Measurements from ENCODE around the gene CALML3. TPM values are rescaled to one million over a fixed set of nuclear protein-coding genes. Genes with fewer than 3 reads are reported as not detected.

Gene CALML3
- total RNA-seq, 1 experiment from 2014 or later, result not detected

GRCh38 chr10:5476918-5477525, 47.7 kb upstream of the CALML3 start:
- Histone ChIP-seq H3K4me2 (ENCODE audit: low read length) (no peak overlapping the region), H3K27me3 (ENCODE audit: low read length) (no peaks in the 10 kb centered on the region), H2AFZ (ENCODE audit: low read length) (no peak overlapping the region), H3K36me3 (ENCODE audit: low read depth, low read length) (no peaks in the 10 kb centered on the region), H3K4me3 (ENCODE audit: low read length) (no peak overlapping the region), H4K20me1 (ENCODE audit: low read length) (no peaks in the 10 kb centered on the region), H3K9ac (ENCODE audit: low read length) (no peak overlapping the region), H3K9me3 (ENCODE audit: low read length) (no peaks in the 10 kb centered on the region), H3K4me1 (ENCODE audit: insufficient read depth, low read length) (no peaks in the 10 kb centered on the region), H3K9me2 (replicated peaks; ENCODE audit: low read length) (no peaks in the 10 kb centered on the region), H3K27ac (ENCODE audit: low read length) (no peak overlapping the region), H3F3A (ENCODE audit: low read length, unreplicated experiment) (no peaks in the 10 kb centered on the region), H3K79me2 (ENCODE audit: low read length) (no peaks in the 10 kb centered on the region)
- intact Hi-C loops (cut with micrococcal nuclease), result no loop called here
- no TSS peak for BruUV-seq (replicated peaks)
- POLR2A ChIA-PET (ENCODE audit: unreplicated experiment), result no interaction called here
- no peak for TF ChIP-seq EZH2 (IDR thresholded peaks at IDR 0.05; ENCODE audit: low read length, unreplicated experiment)
- no peak for TF ChIP-seq EZH2phosphoT487 (IDR thresholded peaks at IDR 0.05; ENCODE audit: borderline replicate concordance, low read length)
- no peak for DNase-seq
- no peak for ATAC-seq
- CTCF ChIA-PET, result no interaction called here

- H3K4me2 ChIP-seq (ENCODE audit: low read length), result no peak overlapping the region
- H3K4me1 ChIP-seq (ENCODE audit: insufficient read depth, low read length), result no peaks in the 10 kb centered on the region
- no peaks in the 10 kb centered on the region for H3K27me3 ChIP-seq (ENCODE audit: low read length)
- H3K9ac ChIP-seq (ENCODE audit: low read length), result no peak overlapping the region
- no peak for DNase-seq
- H3K27ac ChIP-seq (ENCODE audit: low read length), result no peak overlapping the region
- H2AFZ ChIP-seq (ENCODE audit: low read length), result no peak overlapping the region
- TF ChIP-seq EZH2phosphoT487 (IDR thresholded peaks at IDR 0.05; ENCODE audit: borderline replicate concordance, low read length) (no peak), EZH2 (IDR thresholded peaks at IDR 0.05; ENCODE audit: low read length, unreplicated experiment) (no peak)
- TF ChIP-seq, protein P1, sequence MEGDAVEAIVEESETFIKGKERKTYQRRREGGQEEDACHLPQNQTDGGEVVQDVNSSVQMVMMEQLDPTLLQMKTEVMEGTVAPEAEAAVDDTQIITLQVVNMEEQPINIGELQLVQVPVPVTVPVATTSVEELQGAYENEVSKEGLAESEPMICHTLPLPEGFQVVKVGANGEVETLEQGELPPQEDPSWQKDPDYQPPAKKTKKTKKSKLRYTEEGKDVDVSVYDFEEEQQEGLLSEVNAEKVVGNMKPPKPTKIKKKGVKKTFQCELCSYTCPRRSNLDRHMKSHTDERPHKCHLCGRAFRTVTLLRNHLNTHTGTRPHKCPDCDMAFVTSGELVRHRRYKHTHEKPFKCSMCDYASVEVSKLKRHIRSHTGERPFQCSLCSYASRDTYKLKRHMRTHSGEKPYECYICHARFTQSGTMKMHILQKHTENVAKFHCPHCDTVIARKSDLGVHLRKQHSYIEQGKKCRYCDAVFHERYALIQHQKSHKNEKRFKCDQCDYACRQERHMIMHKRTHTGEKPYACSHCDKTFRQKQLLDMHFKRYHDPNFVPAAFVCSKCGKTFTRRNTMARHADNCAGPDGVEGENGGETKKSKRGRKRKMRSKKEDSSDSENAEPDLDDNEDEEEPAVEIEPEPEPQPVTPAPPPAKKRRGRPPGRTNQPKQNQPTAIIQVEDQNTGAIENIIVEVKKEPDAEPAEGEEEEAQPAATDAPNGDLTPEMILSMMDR (conservative IDR thresholded peaks at IDR 0.05; ENCODE audit: low read depth, low read length), result no peak
- H3K9me3 ChIP-seq (ENCODE audit: low read length), result no peaks in the 10 kb centered on the region
- intact Hi-C loops (cut with micrococcal nuclease), result no loop called here
- no peaks in the 10 kb centered on the region for H3K79me2 ChIP-seq (ENCODE audit: low read length)
- no TSS peak for BruUV-seq (replicated peaks)
- CTCF ChIA-PET, result no interaction called here
- H3K9me2 ChIP-seq (replicated peaks; ENCODE audit: low read length), result no peaks in the 10 kb centered on the region
- H3K36me3 ChIP-seq (ENCODE audit: low read depth, low read length), result no peaks in the 10 kb centered on the region
- no peak overlapping the region for H3K4me3 ChIP-seq (ENCODE audit: low read length)
- POLR2A ChIA-PET (ENCODE audit: unreplicated experiment), result interaction anchor here (0.6 kb wide), 1 partner anchor 123 kb away, joined by 5 read pairs; no protein-coding TSS in a partner anchor
- no peaks in the 10 kb centered on the region for H3F3A ChIP-seq (ENCODE audit: low read length, unreplicated experiment)
- ATAC-seq, result no peak
- no peaks in the 10 kb centered on the region for H4K20me1 ChIP-seq (ENCODE audit: low read length)
Measured at GRCh38 chr10:5477948-5478693, 46.6 kb upstream of the CALML3 start.

GRCh38 chr10:5478694-5479305, 46.0 kb upstream of the CALML3 start:
- Histone ChIP-seq H4K20me1 (ENCODE audit: low read length) (no peaks in the 10 kb centered on the region), H3K36me3 (ENCODE audit: low read depth, low read length) (no peaks in the 10 kb centered on the region), H3K9me3 (ENCODE audit: low read length) (no peaks in the 10 kb centered on the region), H3F3A (ENCODE audit: low read length, unreplicated experiment) (no peaks in the 10 kb centered on the region), H2AFZ (ENCODE audit: low read length) (no peak overlapping the region), H3K4me1 (ENCODE audit: insufficient read depth, low read length) (no peaks in the 10 kb centered on the region), H3K9me2 (replicated peaks; ENCODE audit: low read length) (no peaks in the 10 kb centered on the region), H3K4me3 (ENCODE audit: low read length) (no peak overlapping the region), H3K27me3 (ENCODE audit: low read length) (no peaks in the 10 kb centered on the region), H3K4me2 (ENCODE audit: low read length) (no peak overlapping the region), H3K79me2 (ENCODE audit: low read length) (no peaks in the 10 kb centered on the region), H3K9ac (ENCODE audit: low read length) (no peak overlapping the region), H3K27ac (ENCODE audit: low read length) (no peak overlapping the region)
- TF ChIP-seq EZH2phosphoT487 (IDR thresholded peaks at IDR 0.05; ENCODE audit: borderline replicate concordance, low read length), result no peak
- TF ChIP-seq, protein P1 (conservative IDR thresholded peaks at IDR 0.05; ENCODE audit: low read depth, low read length), result no peak
- TF ChIP-seq EZH2 (IDR thresholded peaks at IDR 0.05; ENCODE audit: low read length, unreplicated experiment), result no peak
- no TSS peak for BruUV-seq (replicated peaks)
- ChIA-PET POLR2A (ENCODE audit: unreplicated experiment) (no interaction called here), CTCF (no interaction called here)
- intact Hi-C loops (cut with micrococcal nuclease), result no loop called here
- DNase-seq (no peak), ATAC-seq (no peak)

All from PC-3 (cell line).